SK-N-SH (cell line): ENCODE results near the gene CERKL.

Experiments
- CTCF ChIP-seq: fragments of 200-600 bp; sonication (generic); IDR thresholded peaks from 2 replicates; pipeline ENCODE4 v1.6.1; 2017; ENCODE audit warnings: antibody characterized with exemption, mild to moderate bottlenecking, moderate library complexity
- EP300 ChIP-seq, 2 experiments: IDR thresholded peaks; 2 replicates each; pipeline versions ENCODE4 v1.4.0 to v1.6.1; 2012; ENCODE audit warnings: borderline replicate concordance in 1 of 2, low read depth in 1 of 2, low read length in 1 of 2
- MAX ChIP-seq: IDR thresholded peaks from 2 replicates; pipeline ENCODE4 v1.4.0; 2012; ENCODE audit warnings: low read depth
- NRF1 ChIP-seq: IDR thresholded peaks from 2 replicates; pipeline ENCODE4 v1.6.1; 2012; ENCODE audit warnings: low read depth, mild to moderate bottlenecking, low read length
- POLR2AphosphoS5 ChIP-seq: IDR thresholded peaks from 2 replicates; pipeline ENCODE4 v1.6.1; 2012; ENCODE audit warnings: low read depth, low read length
- RAD21 ChIP-seq: IDR thresholded peaks from 2 replicates; pipeline ENCODE4 v1.6.1; 2012; ENCODE audit warnings: mild to moderate bottlenecking, low read length
- REST ChIP-seq: IDR thresholded peaks from 2 replicates; pipeline ENCODE4 v1.6.1; 2012; ENCODE audit warnings: mild to moderate bottlenecking, low read depth, low read length, moderate library complexity
- RXRA ChIP-seq: IDR thresholded peaks from 2 replicates; pipeline ENCODE4 v1.4.0; 2012; ENCODE audit warnings: low read depth, mild to moderate bottlenecking, borderline replicate concordance
- SIN3A ChIP-seq: IDR thresholded peaks from 2 replicates; pipeline ENCODE4 v1.6.1; 2012; ENCODE audit warnings: low read depth, mild to moderate bottlenecking, low read length, moderate library complexity, borderline replicate concordance
- TEAD4 ChIP-seq: IDR thresholded peaks from 2 replicates; pipeline ENCODE4 v1.4.0; 2012; ENCODE audit warnings: mild to moderate bottlenecking, borderline replicate concordance; ENCODE audit not compliant: insufficient read depth

- no peak for TF ChIP-seq NRF1
- no peak for TF ChIP-seq CTCF
- no peak for TF ChIP-seq MAX
- TF ChIP-seq RXRA = no peak
- TF ChIP-seq REST = no peak
- TF ChIP-seq RAD21 = no peak
- no peak for TF ChIP-seq TEAD4
- no peak for TF ChIP-seq POLR2AphosphoS5
- no peak for TF ChIP-seq SIN3A
- TF ChIP-seq EP300 (IDR thresholded peaks at IDR 0.05; ENCODE audit: borderline replicate concordance in 1 of 2, low read depth in 1 of 2, low read length in 1 of 2) = no peak
Measured at GRCh38 chr2:181585732-181586131, 71.2 kb downstream of the CERKL start.
